Parathyroid adenoma (tissue), 2 donors: ENCODE results near the gene CDHR2.

Experiments
- H2AFZ ChIP-seq: fragments of 300-600 bp; sonication (generic); one replicate; pipeline ENCODE4 v1.7.0; 2017; ENCODE audit warnings: antibody characterized with exemption, mild to moderate bottlenecking
- H3K27ac ChIP-seq: fragments of 300-600 bp; sonication (generic); one replicate; pipeline ENCODE4 v1.7.0; 2017
- H3K27me3 ChIP-seq: fragments of 300-600 bp; sonication (generic); one replicate; pipeline ENCODE4 v1.7.0; 2017; ENCODE audit warnings: low read length; ENCODE audit not compliant: control insufficient read depth, insufficient read depth
- H3K36me3 ChIP-seq: fragments of 300-600 bp; sonication (generic); one replicate; pipeline ENCODE4 v1.7.0; 2017; ENCODE audit warnings: low read length; ENCODE audit not compliant: control insufficient read depth, insufficient read depth
- H3K4me1 ChIP-seq: fragments of 300-600 bp; sonication (generic); one replicate; pipeline ENCODE4 v1.7.0; 2017; ENCODE audit warnings: control low read depth
- H3K4me2 ChIP-seq: fragments of 300-600 bp; sonication (generic); one replicate; pipeline ENCODE4 v1.7.0; 2017; ENCODE audit warnings: low read length
- H3K4me3 ChIP-seq: fragments of 300-600 bp; sonication (generic); one replicate; pipeline ENCODE4 v1.7.0; 2017; ENCODE audit warnings: low read depth, low read length
- H3K79me2 ChIP-seq: fragments of 300-600 bp; sonication (generic); one replicate; pipeline ENCODE4 v1.7.0; 2017; ENCODE audit warnings: control low read depth
- H3K9ac ChIP-seq: fragments of 300-600 bp; sonication (generic); one replicate; pipeline ENCODE4 v1.7.0; 2017; ENCODE audit warnings: mild to moderate bottlenecking
- H3K9me3 ChIP-seq: fragments of 300-600 bp; sonication (generic); one replicate; pipeline ENCODE4 v1.7.0; 2017; ENCODE audit warnings: low read length; ENCODE audit not compliant: control insufficient read depth
- TF ChIP-seq, protein P1 (sequence below): fragments of 300-600 bp; sonication (generic); IDR thresholded peaks from one replicate; pipeline ENCODE4 v1.7.0; 2017; ENCODE audit warnings: antibody characterized with exemption, mild to moderate bottlenecking
- donor health status: primary hyperparathyroidism.

The CDHR2 gene

DNA sequence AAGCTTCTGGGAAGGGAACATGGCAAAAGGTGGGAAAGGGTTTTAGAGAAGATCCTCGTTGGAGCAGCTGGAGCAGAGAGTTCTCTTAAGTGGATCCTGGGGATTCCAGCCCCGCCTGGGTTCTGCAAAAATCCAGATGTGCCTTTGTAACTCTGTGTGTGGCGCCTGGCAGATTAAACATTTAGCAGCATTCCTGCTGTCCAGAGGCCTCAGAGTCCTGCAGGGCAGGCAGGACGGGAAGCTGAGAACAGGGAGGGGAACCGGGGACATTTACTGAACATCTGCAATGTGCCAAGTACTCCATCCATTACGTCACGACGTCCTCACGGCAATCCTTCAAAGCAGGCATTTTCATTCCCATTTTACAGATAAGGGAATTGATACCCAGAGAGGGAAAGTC, 87.3 kb downstream of the CDHR2 start:
- Histone ChIP-seq H2AFZ (no peak overlapping the region), H3K27me3 (no peaks in the 10 kb centered on the region), H3K79me2 (no peaks in the 10 kb centered on the region), H3K4me3 (no peak overlapping the region), H3K4me1 (no peaks in the 10 kb centered on the region), H3K9ac (no peak overlapping the region), H3K4me2 (no peak overlapping the region), H3K27ac (no peak overlapping the region), H3K36me3 (no peaks in the 10 kb centered on the region), H3K9me3 (no peaks in the 10 kb centered on the region)
- TF ChIP-seq, protein P1, sequence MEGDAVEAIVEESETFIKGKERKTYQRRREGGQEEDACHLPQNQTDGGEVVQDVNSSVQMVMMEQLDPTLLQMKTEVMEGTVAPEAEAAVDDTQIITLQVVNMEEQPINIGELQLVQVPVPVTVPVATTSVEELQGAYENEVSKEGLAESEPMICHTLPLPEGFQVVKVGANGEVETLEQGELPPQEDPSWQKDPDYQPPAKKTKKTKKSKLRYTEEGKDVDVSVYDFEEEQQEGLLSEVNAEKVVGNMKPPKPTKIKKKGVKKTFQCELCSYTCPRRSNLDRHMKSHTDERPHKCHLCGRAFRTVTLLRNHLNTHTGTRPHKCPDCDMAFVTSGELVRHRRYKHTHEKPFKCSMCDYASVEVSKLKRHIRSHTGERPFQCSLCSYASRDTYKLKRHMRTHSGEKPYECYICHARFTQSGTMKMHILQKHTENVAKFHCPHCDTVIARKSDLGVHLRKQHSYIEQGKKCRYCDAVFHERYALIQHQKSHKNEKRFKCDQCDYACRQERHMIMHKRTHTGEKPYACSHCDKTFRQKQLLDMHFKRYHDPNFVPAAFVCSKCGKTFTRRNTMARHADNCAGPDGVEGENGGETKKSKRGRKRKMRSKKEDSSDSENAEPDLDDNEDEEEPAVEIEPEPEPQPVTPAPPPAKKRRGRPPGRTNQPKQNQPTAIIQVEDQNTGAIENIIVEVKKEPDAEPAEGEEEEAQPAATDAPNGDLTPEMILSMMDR: no peak

DNA sequence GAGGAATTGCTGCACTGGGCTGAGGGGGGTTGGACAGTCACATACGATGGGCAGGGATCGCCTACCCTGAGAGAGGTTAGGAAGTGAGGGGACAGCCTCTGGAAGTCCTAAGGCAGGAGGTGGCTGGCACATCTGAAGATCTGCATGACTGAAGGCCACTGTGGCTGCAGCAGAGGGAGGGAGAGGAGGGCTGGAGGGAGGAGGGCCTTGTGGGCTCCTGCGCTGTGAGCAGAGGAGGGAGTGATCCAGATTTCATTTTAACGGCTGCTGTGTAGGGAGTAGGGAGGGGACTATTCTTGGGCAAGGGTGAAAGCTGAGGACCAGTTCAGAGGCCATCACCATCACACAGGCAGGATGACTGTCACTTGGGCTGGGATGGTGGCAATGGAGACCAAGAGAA, 88.4 kb downstream of the CDHR2 start:
- no peak overlapping the region for H3K4me3 ChIP-seq
- H3K9me3 ChIP-seq: no peaks in the 10 kb centered on the region
- H2AFZ ChIP-seq: no peak overlapping the region
- TF ChIP-seq, protein P1: no peak
- H3K27me3 ChIP-seq: no peaks in the 10 kb centered on the region
- H3K4me2 ChIP-seq: no peak overlapping the region
- no peaks in the 10 kb centered on the region for H3K4me1 ChIP-seq
- no peaks in the 10 kb centered on the region for H3K36me3 ChIP-seq
- H3K79me2 ChIP-seq: no peaks in the 10 kb centered on the region
- H3K9ac ChIP-seq: no peak overlapping the region
- H3K27ac ChIP-seq: no peak overlapping the region

DNA sequence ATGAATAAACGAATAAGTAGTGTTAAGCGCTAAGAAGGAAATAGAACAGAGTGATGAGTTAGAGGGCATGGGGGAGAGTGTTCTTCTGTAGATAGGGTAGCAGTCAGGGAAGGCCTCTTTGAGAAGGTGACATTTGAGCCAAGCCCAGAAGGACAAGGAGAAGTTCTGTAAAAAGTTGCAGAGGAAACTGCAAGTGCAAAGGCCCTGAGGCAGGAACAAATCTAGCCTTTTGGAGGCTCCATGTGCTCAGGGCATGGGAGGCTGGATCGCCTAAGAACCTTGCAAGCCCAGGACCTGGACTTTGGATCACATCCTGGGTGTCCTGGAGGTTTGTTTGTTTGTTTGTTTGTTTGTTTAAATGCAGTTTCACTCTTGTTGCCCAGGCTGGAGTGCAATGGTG, 89.3 kb downstream of the CDHR2 start:
- Histone ChIP-seq H3K36me3 (no peaks in the 10 kb centered on the region), H3K4me1 (peaks cover 2% of the 10 kb centered on the region), H3K9me3 (no peaks in the 10 kb centered on the region), H3K79me2 (no peaks in the 10 kb centered on the region), H3K4me2 (no peak overlapping the region), H2AFZ (no peak overlapping the region), H3K27me3 (no peaks in the 10 kb centered on the region), H3K27ac (no peak overlapping the region), H3K4me3 (no peak overlapping the region), H3K9ac (no peak overlapping the region)
- TF ChIP-seq, protein P1: no peak

DNA sequence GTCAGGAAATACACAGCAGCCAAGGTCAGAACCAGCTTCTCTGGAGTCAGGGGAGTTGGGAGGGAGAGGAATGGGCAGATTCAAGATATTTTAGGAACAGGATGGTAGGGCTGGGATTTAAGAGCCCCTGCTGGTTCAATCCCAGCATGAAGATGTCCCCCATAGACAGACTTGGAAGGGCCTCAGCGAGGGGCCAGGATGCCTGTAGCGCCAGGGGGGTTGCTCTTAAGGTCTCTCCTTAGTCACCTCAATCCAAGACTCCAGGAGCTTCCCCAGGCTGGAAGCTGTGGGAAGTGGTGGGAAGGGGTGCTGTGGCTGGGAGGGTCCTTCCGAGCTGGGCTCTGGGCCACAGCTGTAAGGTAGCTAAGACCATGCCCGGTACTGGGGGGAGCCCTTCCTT, 90.1 kb downstream of the CDHR2 start:
- no peak overlapping the region for H2AFZ ChIP-seq
- no peaks in the 10 kb centered on the region for H3K36me3 ChIP-seq
- H3K4me1 ChIP-seq: peaks cover 4% of the 10 kb centered on the region

DNA sequence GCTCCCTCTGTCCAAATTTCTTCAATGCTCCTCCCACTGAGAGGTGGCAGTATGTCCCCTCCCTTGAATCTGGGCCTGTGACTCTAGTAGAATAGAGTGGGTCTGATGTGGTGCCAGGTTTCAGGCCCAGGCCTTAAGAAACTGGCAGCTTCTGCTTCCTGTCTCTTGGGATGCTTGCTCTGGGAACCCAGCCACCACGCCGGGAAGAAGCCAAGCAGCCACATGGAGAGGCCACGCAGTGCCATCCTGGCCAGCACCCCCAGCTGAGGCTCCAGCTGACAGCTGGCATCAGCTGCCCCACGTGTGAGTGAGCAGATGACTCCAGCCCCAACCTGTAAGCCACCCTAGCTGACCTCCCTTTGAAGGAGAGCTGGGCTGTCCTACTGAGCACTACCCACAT, 90.8 kb downstream of the CDHR2 start:
- Histone ChIP-seq H3K27ac (no peak overlapping the region), H3K9me3 (no peaks in the 10 kb centered on the region), H3K4me3 (no peak overlapping the region), H2AFZ (no peak overlapping the region), H3K9ac (no peak overlapping the region), H3K27me3 (no peaks in the 10 kb centered on the region), H3K79me2 (no peaks in the 10 kb centered on the region), H3K36me3 (no peaks in the 10 kb centered on the region), H3K4me1 (peaks cover 4% of the 10 kb centered on the region), H3K4me2 (no peak overlapping the region)
- TF ChIP-seq, protein P1: no peak

More for the DNA sequence above, 90.1 kb downstream of the CDHR2 start:
- no peaks in the 10 kb centered on the region for H3K79me2 ChIP-seq
- no peaks in the 10 kb centered on the region for H3K9me3 ChIP-seq
- H3K27me3 ChIP-seq: no peaks in the 10 kb centered on the region
- TF ChIP-seq, protein P1: no peak
- no peak overlapping the region for H3K4me3 ChIP-seq
- no peak overlapping the region for H3K27ac ChIP-seq
- H3K4me2 ChIP-seq: no peak overlapping the region
- H3K9ac ChIP-seq: no peak overlapping the region
